Fibroblast of gingiva (primary cell): Measurements from ENCODE around the gene PRR12.
"Not testable (repeated sequence)": the region's sequence is repeated elsewhere in the genome, so short reads cannot be mapped to it uniquely, and the experiment has no call there.

Experiments used
- DNase-seq: peaks from one replicate; pipeline ENCODE4 v3.0.0-alpha.2; 2011; ENCODE audit warnings: low read depth

The PRR12 gene

DNA sequence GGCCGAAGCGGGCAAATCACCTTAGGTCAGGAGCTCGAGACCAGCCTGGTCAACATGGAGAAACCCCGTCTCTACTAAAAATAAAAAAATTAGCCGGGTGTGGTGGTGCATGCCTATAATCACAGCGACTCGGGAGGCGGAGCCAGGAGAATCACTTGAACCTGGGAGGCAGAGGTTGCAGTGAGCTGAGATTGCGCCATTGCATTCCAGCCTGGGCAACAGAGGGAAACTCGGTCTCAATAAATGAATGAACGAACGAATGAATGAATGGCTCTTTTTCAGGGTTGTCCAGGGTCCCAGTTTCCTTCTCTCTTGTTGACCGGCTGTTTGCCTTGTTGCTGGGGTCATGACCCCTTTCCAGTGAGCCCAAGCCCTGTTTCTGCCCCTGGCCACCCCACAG, 26.9 kb downstream of the PRR12 start:
- not testable (repeated sequence) for DNase-seq

DNA sequence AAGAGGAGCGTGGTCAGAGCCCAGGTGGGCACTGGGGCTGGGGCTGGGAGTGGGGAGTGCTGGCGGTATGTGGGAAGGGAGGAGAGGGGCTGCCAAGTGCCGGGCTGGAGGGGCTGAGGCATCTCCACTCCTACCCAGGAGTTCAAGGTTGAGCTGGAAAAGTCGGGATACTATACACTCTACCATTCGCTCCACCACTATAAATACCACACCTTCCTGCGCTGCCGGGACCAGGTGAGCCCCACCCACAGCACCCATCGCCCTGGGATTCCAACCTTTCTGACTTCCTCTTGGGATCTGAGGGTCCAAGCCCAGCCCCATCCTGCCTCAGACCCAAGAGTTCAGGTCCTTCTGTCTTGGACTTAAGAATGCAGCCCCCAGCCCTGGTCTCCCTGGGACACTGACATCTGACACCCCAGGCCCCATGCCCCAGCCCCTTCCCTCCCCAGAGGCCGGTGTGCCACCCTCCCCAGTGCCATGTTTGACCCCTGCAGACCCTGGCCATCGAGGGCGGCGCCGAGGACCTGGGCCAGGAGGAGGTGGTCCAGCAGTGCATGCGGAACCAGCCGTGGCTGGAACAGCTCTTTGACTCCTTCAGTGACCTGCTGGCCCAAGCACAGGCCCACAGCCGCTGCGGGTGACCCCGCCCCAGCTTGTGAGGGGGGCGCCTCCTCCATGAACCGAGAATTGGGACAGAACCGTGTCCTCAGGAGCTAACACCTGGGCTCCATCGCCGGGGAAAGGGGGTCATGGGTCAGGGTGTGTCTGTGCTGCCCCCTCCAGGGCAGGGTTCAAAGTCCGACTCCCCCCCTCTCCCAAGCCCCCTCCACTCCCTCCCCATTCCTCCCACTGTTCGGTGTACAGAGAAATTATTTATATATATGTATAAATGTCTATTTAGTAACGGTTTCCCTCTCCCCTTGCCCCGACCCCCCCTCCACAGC, 34.3 kb downstream of the PRR12 start:
- DNase-seq = no peak

DNA sequence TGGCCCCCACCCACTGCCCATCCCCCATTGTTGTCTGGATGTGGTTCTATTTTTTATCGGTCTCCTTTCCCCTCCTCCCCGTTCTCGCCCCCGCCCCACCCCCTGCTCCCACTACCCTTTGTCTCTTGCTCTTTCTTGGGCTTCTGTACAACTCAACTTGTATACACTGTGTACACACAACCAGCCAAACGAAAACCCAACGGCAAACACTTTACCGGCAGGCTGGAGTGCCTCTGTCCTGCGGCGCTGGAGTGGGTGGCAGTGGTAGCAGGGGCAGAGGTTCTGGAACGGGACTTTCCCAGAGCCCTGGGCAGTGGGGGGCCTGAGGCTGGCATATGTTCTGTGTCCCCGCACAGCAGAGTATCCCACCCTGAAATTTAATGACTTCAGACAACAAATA, 35.2 kb downstream of the PRR12 start:
- no peak for DNase-seq

DNA sequence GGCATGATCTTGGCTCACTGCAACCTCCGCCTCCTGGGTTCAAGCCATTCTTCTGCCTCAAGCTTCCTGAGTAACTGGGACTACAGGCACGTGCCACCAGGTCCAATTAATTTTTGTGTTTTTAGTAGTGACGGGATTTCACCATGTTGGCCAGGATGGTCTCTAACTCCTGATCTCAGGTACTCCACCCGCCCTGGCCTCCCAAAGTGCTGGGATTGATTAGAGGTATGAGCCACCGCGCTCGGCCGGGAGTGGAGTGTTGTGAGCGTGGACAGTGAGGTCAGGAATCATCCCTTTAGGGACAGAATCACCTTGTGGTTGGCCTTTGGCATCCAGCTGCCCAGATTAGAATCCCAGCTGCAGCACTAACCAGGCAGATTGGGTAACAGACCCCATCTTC, 38.7 kb downstream of the PRR12 start:
- no peak for DNase-seq

DNA sequence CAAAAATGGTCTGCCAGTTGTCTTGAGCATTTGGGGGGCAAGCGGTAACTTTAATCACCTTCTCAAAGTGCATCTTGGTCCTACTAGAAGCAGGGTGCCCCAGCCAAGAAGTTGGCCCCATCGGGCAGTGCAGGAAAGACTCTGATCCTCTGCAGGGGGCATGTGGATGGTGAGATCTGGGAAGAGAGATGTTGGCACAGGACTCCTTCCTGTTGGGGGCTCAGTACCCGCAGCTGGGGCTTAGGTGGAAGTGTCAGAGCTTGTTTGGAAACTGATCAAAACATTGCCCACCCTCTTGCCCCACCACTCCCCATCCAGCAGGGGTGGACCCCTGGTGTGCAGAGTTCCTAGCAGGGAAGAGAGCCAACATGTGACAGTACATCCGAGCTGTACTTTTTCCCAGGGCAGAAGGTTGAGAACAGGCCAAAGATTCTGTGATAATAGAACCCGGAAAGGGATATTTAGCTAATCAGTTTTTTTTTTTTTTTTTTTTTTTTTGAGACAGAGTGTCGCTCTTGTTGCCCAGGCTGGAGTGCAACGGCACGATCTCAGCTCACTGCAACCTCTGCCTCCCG, 40.1 kb downstream of the PRR12 start:
- DNase-seq = no peak

DNA sequence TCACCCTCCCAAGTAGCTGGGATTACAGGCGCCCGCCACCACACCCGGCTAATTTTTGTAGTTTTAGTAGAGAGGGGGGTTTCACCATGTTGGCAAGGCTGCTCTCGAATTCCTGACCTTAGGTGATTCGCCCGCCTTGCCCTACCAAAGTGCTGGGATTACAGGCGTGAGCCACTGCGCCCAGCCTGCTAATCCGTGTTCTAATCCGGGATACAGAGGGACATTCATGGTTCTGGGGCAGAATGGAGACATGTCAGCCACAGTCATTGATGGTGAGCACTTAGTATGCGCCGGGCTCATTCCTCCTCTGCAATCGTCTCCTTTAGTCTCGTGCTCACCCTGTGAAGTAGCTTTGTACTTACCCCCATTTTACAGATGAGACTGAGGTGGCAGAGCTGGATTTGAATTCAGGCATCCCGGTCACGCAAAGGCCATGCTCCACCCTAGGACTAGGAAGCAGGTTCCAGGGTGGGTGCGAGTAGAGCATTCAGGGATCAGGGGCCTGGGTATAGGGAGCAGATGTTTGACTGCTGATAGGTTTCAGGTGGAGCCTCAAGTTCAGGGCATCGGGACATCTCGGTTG, 40.7 kb downstream of the PRR12 start:
- DNase-seq = no peak

DNA sequence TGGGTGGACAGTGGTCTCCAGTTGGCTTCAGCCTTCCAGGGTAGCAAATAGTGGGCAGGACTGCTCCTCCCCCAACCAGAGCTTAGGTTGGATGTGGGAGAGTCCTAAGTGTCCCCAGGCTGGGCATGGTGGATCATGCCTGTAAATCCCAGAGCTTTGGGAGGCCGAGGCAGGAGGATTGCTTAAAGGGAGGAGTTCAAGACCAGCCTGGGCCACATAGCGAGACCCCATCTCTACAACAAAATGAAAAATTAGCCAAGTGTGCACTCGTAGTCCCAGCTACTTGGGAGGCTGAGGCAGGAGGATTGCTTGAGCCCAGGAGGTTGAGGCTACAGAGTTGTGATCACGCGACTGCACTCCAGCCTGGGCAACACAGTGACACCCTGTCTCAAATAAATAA, 41.6 kb downstream of the PRR12 start:
- no peak for DNase-seq

DNA sequence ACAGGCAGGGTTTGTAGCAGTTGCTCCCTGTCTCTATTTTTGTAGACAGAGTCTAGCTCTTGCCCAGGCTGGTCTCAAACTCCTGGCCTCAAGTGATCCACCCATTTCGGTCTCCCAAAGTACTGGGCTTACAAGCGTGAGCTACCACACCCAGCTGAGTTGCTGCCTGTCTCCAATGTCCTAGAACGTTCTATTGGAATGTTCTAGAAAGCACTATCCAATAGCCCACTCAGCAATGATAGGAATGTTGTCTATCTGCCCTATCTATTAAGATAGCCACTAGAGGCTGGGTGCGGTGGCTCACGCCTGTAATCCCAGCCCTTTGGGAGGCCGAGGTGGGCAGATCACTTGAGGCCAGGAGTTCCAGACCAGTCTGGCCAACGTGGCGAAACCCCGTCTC, 42.3 kb downstream of the PRR12 start:
- not testable (repeated sequence) for DNase-seq

DNA sequence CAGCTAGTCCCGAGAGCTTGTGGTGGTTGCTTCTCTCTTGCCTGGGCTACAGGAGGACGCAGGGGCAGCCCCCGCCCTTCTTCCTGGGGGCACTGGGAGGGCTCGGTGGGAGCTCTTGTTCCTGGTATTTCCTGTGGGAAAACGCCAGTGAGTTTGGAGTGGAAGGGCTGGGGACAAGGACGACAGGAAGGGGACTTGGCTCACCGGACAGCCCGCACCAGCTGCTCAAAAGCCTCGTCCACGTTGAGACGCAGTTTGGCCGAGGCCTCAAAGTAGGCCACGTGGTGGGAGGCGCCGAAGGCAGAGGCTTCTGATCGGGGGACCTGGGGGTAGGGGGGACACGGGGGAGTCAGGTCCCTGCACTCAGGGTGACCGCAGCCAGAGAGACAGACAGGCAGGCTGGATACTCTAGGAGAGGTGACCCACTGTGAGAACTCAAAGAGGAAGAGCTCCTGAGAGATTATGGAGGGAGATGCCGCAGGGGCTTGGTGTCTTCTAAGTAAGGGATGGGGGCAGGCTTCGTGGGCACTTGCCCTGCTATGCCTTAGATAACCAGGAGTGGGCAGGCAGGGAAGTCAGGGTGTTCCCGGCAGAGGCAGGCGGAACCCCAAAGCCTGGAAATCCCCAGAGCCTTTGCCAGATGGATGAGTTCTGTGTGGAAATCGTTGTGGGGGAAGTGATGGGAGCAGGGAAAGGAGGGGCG, 44.7 kb downstream of the PRR12 start:
- DNase-seq = no peak

DNA sequence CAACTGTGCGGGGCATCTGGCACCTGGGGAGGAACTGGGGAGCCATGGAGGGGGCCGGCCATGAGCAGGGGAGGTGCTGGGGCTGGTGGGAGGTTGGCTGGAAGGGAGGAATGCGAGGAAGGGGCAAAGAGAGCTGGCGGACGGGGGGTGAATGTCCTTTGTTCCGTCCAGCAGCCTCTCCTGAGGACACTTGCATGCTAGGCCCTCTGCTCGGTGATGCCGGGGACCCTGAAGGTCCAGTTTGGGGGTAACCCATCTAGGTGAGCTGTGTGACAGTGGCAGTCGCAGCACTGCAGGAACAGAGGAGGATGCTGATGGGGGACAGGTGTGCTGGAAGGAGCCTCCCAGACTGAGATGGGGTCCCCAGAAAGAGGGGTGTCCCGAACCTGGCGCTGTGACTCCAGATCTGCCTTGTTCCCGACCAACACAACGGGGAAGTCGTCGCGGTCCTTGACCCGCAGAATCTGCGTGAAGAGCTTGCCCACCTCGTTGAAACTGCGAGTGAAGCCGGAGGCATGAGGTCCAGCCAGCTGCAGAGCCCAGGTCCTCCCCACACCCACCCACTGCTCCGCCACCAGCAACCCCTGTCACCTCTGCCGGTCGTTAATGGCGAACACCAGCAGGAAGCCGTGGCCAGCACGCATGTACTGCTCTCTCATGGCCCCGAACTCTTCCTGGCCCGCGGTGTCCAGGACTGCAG, 45.4 kb downstream of the PRR12 start:
- no peak for DNase-seq

DNA sequence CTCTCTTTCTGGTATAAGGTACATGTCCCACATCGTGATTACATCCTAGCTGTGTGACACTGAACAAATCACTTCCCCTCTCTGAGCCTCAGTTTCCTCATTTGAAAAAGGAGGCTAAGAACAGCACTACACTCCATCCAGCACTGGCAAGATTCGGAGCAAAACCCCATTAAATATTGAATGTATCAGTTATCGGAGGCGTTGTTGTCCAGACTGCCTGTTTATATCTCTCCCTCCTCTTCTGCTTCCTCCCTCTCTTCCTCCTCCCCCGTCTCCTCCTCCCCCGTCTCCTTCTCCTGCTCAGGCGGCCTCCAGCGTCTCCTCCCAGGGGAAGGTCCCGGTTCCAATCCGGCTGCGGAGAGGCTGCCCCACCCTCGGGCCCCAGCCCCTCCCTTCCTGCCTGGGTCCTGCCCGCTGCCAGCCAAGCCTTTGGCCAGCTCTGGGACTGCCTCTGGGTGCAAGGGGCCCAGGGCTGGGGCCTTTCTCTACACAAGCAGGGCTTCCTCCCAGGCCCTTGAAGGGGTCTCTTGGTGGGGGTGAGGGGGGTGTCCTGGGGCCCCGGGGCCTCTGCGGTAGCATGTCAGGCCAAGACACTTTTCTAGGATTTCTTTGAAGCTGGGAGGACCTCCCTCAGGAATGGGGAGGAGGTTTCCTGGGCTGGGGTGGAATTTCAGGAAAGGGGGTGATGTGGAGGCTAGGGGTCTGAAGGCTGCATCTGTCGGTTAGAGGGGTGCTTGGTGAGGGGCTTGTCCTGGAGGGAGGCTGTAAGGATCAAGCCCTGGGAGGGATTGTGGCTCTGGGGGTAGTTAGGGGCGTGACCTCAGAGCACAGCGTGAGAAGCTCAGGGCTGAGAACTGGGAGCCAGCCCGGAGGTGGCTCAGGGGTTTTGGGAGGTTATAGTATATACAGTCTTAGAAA, 47.1 kb downstream of the PRR12 start:
- peak; percentile 82 for DNase-seq

DNA sequence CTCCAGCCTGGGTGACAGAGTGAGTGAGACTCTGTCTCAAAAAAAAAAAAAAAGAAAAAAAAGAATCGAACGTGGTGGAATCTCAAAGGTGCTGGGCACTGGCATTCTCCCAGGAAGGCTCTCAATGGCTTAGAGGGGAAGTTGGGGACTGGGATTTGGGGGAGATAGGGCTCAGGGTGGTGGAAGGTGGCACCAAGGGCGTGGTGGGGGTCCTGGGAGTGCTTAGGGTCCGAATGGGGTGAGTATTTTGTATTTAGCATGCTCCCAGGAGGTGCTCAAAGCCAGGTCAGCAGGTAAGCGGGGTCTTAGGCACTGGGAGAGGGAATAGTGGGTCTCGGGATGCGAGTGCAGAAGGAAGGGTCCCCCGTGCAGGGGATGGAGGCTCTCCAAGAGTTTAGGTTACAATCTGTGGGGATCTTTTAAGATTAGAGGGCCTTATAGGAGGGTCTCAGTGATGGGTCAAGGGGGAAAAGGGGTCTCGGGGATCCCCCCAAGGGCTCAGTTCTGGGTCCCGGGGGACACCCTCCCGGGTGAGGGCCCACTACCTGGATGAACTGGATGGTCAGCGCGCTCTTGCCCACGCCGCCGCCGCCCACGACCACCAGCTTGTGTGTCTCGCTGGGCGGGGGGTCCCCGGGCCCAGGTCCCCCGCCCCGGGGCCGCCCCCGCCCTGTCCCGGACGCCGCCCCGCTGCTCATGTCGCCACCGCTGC, 48.6 kb downstream of the PRR12 start:
- no peak for DNase-seq

DNA sequence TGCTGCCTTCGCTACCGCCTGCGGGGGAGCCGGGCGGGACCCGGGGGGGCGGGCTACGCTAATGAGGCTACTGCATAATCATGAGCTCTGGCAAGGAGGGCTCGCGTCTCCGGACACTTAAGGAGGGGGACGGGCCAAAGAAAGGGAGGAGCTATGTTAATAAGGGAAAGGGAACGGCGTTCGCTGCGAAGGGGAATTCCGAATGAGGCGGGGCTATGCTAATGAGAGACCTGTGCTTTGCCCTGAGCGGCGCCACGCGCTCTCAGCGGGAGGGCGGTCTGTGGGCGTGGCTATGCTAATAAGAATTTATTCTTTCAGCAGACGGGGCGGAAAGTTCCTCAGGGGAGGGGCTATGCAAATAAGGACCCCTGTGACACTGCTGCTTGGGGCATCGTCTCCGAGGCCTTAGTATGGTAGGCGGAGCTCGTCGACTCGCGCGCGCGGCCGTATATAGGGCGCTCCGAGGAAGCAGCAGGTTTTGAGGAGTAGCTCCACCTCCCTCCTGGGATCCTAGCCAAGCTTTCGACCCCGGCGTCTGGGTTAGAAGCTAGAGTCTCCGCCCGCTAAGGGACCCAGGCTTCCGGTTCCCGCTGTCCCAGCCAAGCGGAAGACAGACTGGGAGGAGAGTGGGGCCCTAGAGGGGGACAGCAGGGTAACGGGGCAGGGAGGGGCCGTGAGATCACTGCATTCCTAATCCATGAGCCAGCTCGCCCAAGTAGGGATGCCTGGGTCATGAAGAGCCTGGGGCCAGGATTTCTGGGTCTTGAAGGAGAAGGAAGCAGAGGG, 49.3 kb downstream of the PRR12 start, which contains the start of gene RRAS:
TSS of gene RRAS (minus strand) at position 31 of the 786 bp plus-strand sequence. CDS start 45 bp downstream, outside the sequence.
- DNase-seq = peak; percentile 100

DNA sequence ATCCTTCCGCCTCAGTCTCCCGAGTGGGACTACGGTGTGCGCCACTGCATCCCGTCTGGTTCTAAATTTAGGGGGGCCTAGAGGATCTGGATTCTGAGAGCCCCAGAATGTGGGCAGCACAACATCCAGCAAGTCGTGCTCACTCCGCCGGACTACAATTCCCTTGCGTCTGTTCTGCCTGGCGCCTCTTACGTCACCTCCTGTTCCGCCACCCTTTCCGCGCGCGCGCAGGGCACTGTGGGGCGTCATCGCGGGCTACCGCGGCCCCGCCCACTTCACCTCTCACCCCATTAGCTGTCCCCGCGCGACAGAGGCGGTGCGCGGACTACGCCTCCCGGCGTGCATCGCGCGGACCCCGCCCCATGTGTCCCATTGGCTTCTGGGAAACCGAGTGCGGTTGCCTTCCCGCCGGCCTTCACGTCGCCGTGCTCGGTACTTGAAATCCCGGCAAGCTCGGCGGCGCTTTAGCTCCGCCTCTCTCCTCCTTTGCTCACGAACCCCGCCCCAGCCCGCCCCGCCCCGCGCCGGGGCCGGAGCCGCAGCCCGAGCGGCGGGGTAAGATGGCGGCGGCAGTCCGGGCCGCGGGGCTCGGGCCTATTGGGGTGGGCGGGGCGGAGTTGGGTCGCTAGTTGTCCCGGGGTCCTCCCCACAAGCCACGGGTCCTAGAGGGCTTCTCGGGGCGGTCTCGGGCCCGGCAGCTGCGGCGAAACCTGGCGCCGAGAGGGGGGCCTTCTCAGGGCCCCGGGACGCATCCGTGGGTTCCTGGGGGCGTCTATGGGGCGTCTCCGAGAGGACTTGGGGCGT, 50.9 kb downstream of the PRR12 start, which contains the start of gene SCAF1:
TSS of gene SCAF1 (plus strand) at position 522 of the 804 bp plus-strand sequence. CDS start 2,818 bp downstream, outside the sequence.
- peak; percentile 100 for DNase-seq

DNA sequence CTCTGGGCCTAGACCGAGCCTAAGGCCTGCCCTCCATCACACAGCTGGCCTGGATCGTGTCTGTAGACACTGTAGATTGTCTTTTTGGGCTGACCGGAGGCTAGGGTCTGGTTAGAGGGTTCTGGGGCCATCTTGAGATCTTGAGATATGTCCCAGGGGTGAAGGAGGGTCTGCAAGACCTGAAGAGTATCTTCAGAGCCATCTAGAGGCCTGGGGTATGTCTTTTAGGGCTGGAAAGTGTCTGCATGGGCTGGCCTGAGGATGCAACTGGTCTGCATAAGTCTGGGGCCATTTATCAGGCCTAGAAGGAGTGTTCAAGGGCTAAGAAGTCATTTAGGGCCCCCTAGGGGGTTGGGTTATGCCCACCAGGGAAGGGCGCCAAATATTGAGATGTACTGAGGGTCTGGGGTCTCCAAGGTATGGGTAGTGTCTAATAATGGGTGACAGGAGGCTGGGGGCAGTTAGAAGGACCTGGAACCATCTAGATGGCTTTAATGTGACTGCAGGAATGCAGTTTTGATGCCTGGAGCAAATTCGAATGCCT, 51.6 kb downstream of the PRR12 start:
- DNase-seq = no peak

DNA sequence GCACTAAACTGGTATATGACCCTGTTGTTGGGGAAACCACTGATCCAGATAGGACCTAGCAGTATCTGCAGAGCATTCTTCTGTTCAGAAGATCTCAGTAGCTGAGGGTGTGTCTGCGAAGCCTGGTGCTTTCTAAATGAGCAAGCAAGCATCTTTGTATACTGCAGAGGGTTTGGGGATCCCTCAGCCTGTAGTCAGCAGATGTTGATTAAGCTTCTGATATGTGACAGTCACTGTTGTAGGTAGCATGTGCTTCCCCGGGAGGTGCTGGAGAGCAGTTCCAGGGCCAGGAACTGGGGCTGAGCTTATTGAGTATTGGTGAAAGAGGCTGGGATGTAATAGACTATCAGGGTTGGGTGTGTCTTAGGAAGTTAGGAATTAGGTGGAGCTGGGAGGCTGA, 52.5 kb downstream of the PRR12 start:
- no peak for DNase-seq

DNA sequence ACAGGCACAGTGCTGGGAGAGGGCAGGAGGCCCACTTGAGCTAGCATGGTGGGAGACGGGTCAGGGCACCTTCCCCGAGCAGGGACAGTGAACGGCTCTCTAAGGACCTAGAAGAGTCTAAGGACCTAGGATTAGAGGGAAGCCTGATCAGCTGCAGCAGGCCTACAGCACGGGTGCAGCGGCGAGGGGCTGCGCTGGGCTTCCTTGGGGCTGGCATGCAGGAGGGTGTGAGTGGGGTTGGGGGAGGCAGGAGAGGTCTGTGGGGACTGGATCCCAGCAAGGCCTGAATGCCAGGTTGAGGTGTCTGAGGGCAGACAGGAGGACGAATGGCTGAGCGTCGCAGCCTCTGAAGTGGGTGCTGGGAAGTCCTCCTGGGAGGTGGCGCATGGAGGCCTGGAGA, 54.6 kb downstream of the PRR12 start:
- no peak for DNase-seq

DNA sequence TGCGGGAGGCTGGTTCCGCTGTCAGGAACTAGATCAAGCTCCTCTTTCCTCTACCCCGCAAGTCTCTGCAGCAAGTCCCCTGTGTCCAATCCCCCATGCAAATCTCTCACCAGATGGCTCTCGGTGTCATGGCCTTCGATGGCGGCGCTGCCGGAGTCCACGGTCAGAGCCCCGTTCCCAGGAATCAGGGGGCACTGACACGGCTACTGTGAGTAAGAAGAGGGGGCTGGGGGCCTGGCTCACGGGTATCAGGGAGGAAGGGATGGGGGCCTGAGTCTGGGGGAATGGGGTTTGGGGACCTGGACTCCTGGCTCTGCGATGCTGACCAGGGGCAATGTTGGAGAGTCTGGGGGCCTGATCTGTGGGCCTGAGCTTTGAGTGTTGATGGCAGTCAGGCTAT, 55.0 kb downstream of the PRR12 start:
- DNase-seq = no peak
